H9 (cell line): ENCODE data around the gene PRSS2. TPM values are rescaled to one million over a fixed set of nuclear protein-coding genes. Genes with fewer than 3 reads are reported as not detected.

ENCODE experiments used
- DNase-seq: peaks from one replicate; pipeline ENCODE4 v3.0.0-alpha.2; 2017
- H2AFZ ChIP-seq: one replicate; pipeline ENCODE4 v1.6.1; 2013; ENCODE audit warnings: mild to moderate bottlenecking, low read length, control low read depth, moderate library complexity
- H2AK5ac ChIP-seq: 2 replicates; pipeline ENCODE4 v1.6.1; 2013; ENCODE audit warnings: low read length, control low read depth, mixed read lengths; ENCODE audit not compliant: insufficient read length
- H2BK120ac ChIP-seq: one replicate; pipeline ENCODE4 v1.6.1; 2013; ENCODE audit warnings: low read depth, mild to moderate bottlenecking, low read length, control low read depth, inconsistent platforms; ENCODE audit not compliant: poor library complexity, severe bottlenecking
- H2BK12ac ChIP-seq: 2 replicates; pipeline ENCODE4 v1.6.1; 2013; ENCODE audit warnings: low read length, control low read depth, mixed read lengths, low read depth; ENCODE audit not compliant: insufficient read length
- H2BK15ac ChIP-seq: 2 replicates; pipeline ENCODE4 v1.6.1; 2013; ENCODE audit warnings: low read depth, low read length, control low read depth
- H2BK20ac ChIP-seq: one replicate; pipeline ENCODE4 v1.6.1; 2013; ENCODE audit warnings: low read depth, mild to moderate bottlenecking, low read length, control low read depth, inconsistent platforms; ENCODE audit not compliant: poor library complexity, severe bottlenecking
- H2BK5ac ChIP-seq: 2 replicates; pipeline ENCODE4 v1.6.1; 2013; ENCODE audit warnings: low read length, control low read depth, mixed read lengths; ENCODE audit not compliant: insufficient read length
- H3K14ac ChIP-seq: 2 replicates; pipeline ENCODE4 v1.6.1; 2013; ENCODE audit warnings: low read length, control low read depth; ENCODE audit not compliant: insufficient read depth
- H3K18ac ChIP-seq: 2 replicates; pipeline ENCODE4 v1.6.1; 2013; ENCODE audit warnings: low read depth, mild to moderate bottlenecking, mixed read lengths, low read length, control low read depth; ENCODE audit not compliant: insufficient read length
- H3K23ac ChIP-seq: 2 replicates; pipeline ENCODE4 v1.6.1; 2013; ENCODE audit warnings: low read length, control low read depth, mixed read lengths, low read depth; ENCODE audit not compliant: insufficient read length
- H3K23me2 ChIP-seq: 2 replicates; pipeline ENCODE4 v1.6.1; 2013; ENCODE audit warnings: low read depth, mild to moderate bottlenecking, mixed read lengths, low read length, control low read depth; ENCODE audit not compliant: insufficient read length, poor library complexity, severe bottlenecking
- H3K27ac ChIP-seq: 2 replicates; pipeline ENCODE4 v1.5.1; 2013; ENCODE audit warnings: low read length, control low read depth, mixed read lengths, low read depth; ENCODE audit not compliant: insufficient read length
- H3K27me3 ChIP-seq: 2 replicates; pipeline ENCODE4 v1.6.1; 2013; ENCODE audit warnings: low read length, control low read depth, inconsistent platforms; ENCODE audit not compliant: insufficient read depth
- H3K4ac ChIP-seq: 2 replicates; pipeline ENCODE4 v1.6.1; 2013; ENCODE audit warnings: low read depth, mild to moderate bottlenecking, control low read depth, inconsistent platforms, low read length, moderate library complexity
- H3K4me1 ChIP-seq: 2 replicates; pipeline ENCODE4 v1.6.1; 2013; ENCODE audit warnings: low read length, control low read depth, inconsistent platforms; ENCODE audit not compliant: insufficient read depth
- H3K4me2 ChIP-seq: 2 replicates; pipeline ENCODE4 v1.6.1; 2013; ENCODE audit warnings: low read length, control low read depth, mixed read lengths; ENCODE audit not compliant: insufficient read length, insufficient read depth
- H3K56ac ChIP-seq: 2 replicates; pipeline ENCODE4 v1.6.1; 2013; ENCODE audit warnings: low read depth, mild to moderate bottlenecking, mixed read lengths, low read length, control low read depth; ENCODE audit not compliant: insufficient read length
- H3K79me1 ChIP-seq: 2 replicates; pipeline ENCODE4 v1.6.1; 2013; ENCODE audit warnings: low read depth, mild to moderate bottlenecking, moderate library complexity, low read length, control low read depth, inconsistent platforms; ENCODE audit not compliant: insufficient read depth, poor library complexity, severe bottlenecking
- H3K79me2 ChIP-seq: 2 replicates; pipeline ENCODE4 v1.6.1; 2013; ENCODE audit warnings: low read length, control low read depth, inconsistent platforms; ENCODE audit not compliant: insufficient read depth
- H3K9ac ChIP-seq: 2 replicates; pipeline ENCODE4 v1.6.1; 2013; ENCODE audit warnings: low read length, control low read depth, mixed read lengths; ENCODE audit not compliant: insufficient read length; ENCODE audit errors: extremely low read depth
- H3K9me3 ChIP-seq: one replicate; pipeline ENCODE4 v1.6.1; 2013; ENCODE audit warnings: low read depth, low read length, inconsistent platforms; ENCODE audit not compliant: control insufficient read depth
- H3T11ph ChIP-seq: one replicate; pipeline ENCODE4 v1.6.1; 2013; ENCODE audit warnings: mild to moderate bottlenecking, low read length, control low read depth, inconsistent platforms
- H4K20me1 ChIP-seq: one replicate; pipeline ENCODE4 v1.6.1; 2013; ENCODE audit not compliant: control insufficient read depth, insufficient read length, insufficient read depth
- H4K5ac ChIP-seq: 2 replicates; pipeline ENCODE4 v1.6.1; 2013; ENCODE audit warnings: low read depth, mild to moderate bottlenecking, mixed read lengths, low read length, control low read depth; ENCODE audit not compliant: insufficient read length
- H4K8ac ChIP-seq: replicated peaks from 2 replicates; pipeline ENCODE4 v1.6.1; 2013; ENCODE audit warnings: low read length, control low read depth, mixed read lengths, low read depth; ENCODE audit not compliant: insufficient read length
- H4K91ac ChIP-seq: 2 replicates; pipeline ENCODE4 v1.6.1; 2013; ENCODE audit warnings: low read depth, mild to moderate bottlenecking, moderate library complexity, mixed read lengths, low read length, control low read depth; ENCODE audit not compliant: insufficient read length
- H3K27ac Mint-ChIP-seq, 3 experiments: 2 replicates in 2 of 3; 3 replicates in 1 of 3; pipeline ENCODE4 v1.8.0; 2020 to 2021; ENCODE audit warnings: mixed read lengths in 3 of 3, mild to moderate bottlenecking in 1 of 3, moderate library complexity in 1 of 3
- H3K27me3 Mint-ChIP-seq: 2 replicates; pipeline ENCODE4 v1.8.0; 2021; ENCODE audit warnings: low read depth, mild to moderate bottlenecking, moderate library complexity, mixed read lengths
- H3K36me3 Mint-ChIP-seq, 3 experiments: 2 replicates in 2 of 3; 3 replicates in 1 of 3; pipeline ENCODE4 v1.8.0; 2020 to 2021; ENCODE audit warnings: low read depth in 3 of 3, mixed read lengths in 3 of 3; ENCODE audit not compliant: insufficient read depth in 1 of 3
- H3K4me1 Mint-ChIP-seq, 2 experiments: 2 replicates each; pipeline ENCODE4 v1.8.0; 2020; ENCODE audit warnings: mixed read lengths in 2 of 2
- H3K4me3 Mint-ChIP-seq, 2 experiments: 2 replicates in 1 of 2; 3 replicates in 1 of 2; pipeline ENCODE4 v1.8.0; 2020 to 2021; ENCODE audit warnings: mild to moderate bottlenecking in 2 of 2, mixed read lengths in 2 of 2, moderate library complexity in 1 of 2
- H3K9me3 Mint-ChIP-seq, 2 experiments: 2 replicates in 1 of 2; 3 replicates in 1 of 2; pipeline ENCODE4 v1.8.0; 2020; ENCODE audit warnings: mild to moderate bottlenecking in 2 of 2, mixed read lengths in 2 of 2, moderate library complexity in 1 of 2
- total RNA-seq: library from RNA; stranded (reverse); gene quantifications from 2 replicates; pipeline ENCODE4 v1.2.1, GENCODE V29; 2021
- TF ChIP-seq, protein P1 (sequence below): fragments of 200-600 bp; sonication (generic); conservative IDR thresholded peaks from 3 replicates; pipeline ENCODE4 v1.8.0; 2021; ENCODE audit warnings: antibody characterized with exemption, mild to moderate bottlenecking

The PRSS2 gene
- total RNA-seq, 1 experiment from 2014 or later = not detected

- Histone ChIP-seq H4K8ac (no peak overlapping the region), H2AFZ (no peak overlapping the region), H2BK20ac (no peak overlapping the region), H3K27me3 (no peaks in the 10 kb centered on the region), H3K4me1 (no peaks in the 10 kb centered on the region), H2BK15ac (no peak overlapping the region), H3K14ac (no peak overlapping the region), H4K5ac (no peak overlapping the region), H2BK5ac (no peak overlapping the region), H3K23me2 (no peaks in the 10 kb centered on the region), H3K56ac (no peak overlapping the region), H2AK5ac (no peak overlapping the region), H2BK12ac (no peak overlapping the region), H3K79me1 (no peaks in the 10 kb centered on the region), H3K79me2 (no peaks in the 10 kb centered on the region), H3K27ac (no peak overlapping the region), H3T11ph (no peak overlapping the region), H3K4me2 (no peak overlapping the region), H3K18ac (no peak overlapping the region), H3K23ac (no peak overlapping the region), H2BK120ac (no peak overlapping the region), H3K4ac (no peak overlapping the region), H4K91ac (no peak overlapping the region), H3K9ac (no peak overlapping the region), H3K9me3 (no peaks in the 10 kb centered on the region), H4K20me1 (no peaks in the 10 kb centered on the region)
- H3K4me1 Mint-ChIP-seq = peaks cover 3 to 5% of the 10 kb centered on the region in 2 experiments; a peak in 3 of 4 replicates
- H3K36me3 Mint-ChIP-seq = no peaks in the 10 kb centered on the region
- TF ChIP-seq, protein P1, sequence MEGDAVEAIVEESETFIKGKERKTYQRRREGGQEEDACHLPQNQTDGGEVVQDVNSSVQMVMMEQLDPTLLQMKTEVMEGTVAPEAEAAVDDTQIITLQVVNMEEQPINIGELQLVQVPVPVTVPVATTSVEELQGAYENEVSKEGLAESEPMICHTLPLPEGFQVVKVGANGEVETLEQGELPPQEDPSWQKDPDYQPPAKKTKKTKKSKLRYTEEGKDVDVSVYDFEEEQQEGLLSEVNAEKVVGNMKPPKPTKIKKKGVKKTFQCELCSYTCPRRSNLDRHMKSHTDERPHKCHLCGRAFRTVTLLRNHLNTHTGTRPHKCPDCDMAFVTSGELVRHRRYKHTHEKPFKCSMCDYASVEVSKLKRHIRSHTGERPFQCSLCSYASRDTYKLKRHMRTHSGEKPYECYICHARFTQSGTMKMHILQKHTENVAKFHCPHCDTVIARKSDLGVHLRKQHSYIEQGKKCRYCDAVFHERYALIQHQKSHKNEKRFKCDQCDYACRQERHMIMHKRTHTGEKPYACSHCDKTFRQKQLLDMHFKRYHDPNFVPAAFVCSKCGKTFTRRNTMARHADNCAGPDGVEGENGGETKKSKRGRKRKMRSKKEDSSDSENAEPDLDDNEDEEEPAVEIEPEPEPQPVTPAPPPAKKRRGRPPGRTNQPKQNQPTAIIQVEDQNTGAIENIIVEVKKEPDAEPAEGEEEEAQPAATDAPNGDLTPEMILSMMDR = no peak
- DNase-seq = no peak
- peaks cover 15% of the 10 kb centered on the region for H3K27me3 Mint-ChIP-seq
- H3K4me3 Mint-ChIP-seq = no peak overlapping the region
- no peaks in the 10 kb centered on the region for H3K9me3 Mint-ChIP-seq
- no peak overlapping the region for H3K27ac Mint-ChIP-seq
Observed at GRCh38 chr7:142772673-142773072, 1.9 kb downstream of the PRSS2 start.
